GM10266 (cell line): ENCODE measurements around the gene PDE4B.

ENCODE experiments used
- DNase-seq: peaks from one replicate; pipeline ENCODE4 v3.0.0; 2012; ENCODE audit errors: extremely low spot score
- TF ChIP-seq, protein P1 (sequence below): IDR thresholded peaks from 2 replicates; pipeline ENCODE4 v1.5.1; 2012; ENCODE audit warnings: mild to moderate bottlenecking, low read depth; ENCODE audit not compliant: control insufficient read depth, insufficient read depth; ENCODE audit errors: missing control alignments

Gene PDE4B

DNA sequence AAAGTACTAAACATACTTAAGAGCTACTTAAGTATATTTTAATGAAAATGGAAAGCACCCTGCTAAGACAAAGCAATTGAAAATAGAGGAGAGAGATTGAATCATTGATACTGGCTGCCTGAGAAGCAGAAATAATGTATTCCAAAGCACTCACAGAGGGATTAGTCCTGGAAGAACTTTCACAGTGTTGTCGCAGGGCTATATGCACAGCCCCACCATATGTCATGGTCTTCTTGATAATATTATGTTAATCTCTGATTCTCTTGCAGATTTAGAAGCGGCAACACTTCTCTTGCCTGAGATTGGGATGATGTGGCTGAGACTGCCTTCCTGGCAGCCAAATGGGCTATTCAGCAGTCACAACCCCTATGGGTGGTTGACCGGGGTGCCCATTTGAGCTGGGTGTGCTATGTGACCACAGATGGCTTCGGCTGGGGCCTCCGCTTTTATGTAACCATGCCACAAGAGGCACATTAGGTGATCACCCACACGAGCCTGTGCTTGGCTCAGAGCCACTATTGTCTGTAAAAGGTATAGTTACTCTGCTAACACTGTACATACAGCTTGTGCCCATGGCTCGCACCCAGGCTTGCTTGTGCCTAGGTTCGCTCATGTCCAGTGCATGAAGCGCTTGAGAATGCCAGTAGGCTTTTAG is 589.1 kb downstream of the PDE4B start:
- DNase-seq = no peak
- TF ChIP-seq, protein P1, sequence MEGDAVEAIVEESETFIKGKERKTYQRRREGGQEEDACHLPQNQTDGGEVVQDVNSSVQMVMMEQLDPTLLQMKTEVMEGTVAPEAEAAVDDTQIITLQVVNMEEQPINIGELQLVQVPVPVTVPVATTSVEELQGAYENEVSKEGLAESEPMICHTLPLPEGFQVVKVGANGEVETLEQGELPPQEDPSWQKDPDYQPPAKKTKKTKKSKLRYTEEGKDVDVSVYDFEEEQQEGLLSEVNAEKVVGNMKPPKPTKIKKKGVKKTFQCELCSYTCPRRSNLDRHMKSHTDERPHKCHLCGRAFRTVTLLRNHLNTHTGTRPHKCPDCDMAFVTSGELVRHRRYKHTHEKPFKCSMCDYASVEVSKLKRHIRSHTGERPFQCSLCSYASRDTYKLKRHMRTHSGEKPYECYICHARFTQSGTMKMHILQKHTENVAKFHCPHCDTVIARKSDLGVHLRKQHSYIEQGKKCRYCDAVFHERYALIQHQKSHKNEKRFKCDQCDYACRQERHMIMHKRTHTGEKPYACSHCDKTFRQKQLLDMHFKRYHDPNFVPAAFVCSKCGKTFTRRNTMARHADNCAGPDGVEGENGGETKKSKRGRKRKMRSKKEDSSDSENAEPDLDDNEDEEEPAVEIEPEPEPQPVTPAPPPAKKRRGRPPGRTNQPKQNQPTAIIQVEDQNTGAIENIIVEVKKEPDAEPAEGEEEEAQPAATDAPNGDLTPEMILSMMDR = no peak

DNA sequence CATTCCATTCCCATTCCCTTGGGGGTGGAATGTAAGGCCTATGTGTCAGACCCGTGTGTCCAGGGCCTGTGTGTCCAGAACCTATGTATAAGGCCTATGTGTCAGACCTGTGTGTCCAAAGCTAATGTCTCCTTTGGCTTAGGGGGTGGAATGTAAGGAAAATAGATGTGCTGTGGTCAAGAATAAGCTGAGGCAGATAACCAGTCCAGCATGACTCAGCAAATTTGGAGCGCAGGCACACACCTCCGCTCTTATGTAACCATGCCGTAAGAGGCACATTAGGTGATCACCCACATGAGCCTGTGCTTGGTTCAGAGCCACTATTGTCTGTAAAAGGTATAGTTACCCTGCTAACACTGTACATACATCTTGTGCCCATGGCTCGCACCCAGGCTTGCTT is 590.5 kb downstream of the PDE4B start:
- TF ChIP-seq, protein P1 = no peak
- no peak for DNase-seq

DNA sequence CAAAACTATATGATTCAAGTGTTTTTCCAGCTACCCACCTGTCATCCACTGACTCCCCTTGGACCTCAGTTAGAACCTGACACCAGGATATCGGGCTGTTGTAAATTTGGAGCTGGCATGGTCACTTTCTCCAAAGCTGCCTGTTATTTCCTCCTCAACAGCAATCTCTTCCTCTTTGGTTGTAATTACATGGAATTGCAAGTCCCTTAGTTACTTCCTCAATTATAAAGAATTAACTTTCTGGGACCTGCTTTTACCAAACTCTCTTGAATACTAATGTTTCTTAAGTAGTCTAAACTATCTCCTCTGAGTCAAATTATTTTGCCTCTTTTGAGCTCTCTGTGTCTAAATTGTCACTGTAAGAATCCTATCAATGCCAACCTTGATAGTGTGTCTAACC is 590.9 kb downstream of the PDE4B start:
- TF ChIP-seq, protein P1 = no peak
- DNase-seq = no peak

DNA sequence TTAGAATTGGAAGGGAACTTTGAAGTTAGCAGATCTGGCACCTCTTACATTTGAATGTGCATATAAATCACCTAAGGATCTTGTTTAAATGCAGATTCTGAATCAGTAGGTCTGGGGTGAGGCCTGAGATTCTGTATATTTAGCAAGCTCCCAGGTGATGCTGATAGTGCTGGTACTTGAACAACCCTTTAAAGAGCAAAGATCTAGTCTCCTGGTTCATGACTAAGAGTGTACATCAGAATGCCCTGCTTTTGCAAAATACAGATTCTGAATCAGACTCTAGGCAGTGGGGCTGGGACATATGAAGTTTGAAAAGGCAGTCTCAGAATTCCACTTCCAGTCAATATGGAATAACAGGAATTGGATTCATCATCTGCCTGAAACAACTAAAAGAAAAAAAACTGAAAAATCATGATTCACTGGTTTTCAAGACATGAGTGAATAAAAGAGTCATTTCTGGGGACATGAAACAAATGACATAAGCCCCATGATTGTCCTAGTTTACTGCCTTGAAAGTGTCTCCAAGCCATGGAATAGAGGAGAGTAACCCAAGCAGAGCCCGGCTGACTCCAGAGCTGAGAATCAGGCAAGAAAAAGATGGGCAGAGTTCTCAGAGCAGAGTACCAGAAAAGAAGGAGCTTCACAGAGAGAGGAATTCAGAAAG is 591.7 kb downstream of the PDE4B start:
- no peak for DNase-seq
- TF ChIP-seq, protein P1 = no peak

DNA sequence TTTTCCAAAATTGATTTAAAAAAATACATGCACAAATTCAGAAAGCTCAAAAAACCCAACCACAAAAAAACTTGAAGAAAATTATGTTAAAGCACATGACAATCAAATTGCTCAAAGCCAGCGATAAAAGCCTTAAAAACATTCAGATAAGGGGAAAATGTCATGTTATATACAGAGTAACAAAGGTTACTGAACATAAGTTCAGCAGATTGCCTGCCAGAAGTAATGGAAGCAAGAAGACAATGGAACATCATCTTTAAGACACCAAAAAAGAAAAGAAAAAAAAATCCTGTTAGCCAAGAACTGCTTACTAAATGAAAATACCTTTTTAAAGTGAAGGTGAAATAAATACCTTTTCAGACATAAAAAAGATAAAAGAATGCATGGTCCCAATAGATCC is 594.0 kb downstream of the PDE4B start:
- DNase-seq = no peak
- TF ChIP-seq, protein P1 = no peak

DNA sequence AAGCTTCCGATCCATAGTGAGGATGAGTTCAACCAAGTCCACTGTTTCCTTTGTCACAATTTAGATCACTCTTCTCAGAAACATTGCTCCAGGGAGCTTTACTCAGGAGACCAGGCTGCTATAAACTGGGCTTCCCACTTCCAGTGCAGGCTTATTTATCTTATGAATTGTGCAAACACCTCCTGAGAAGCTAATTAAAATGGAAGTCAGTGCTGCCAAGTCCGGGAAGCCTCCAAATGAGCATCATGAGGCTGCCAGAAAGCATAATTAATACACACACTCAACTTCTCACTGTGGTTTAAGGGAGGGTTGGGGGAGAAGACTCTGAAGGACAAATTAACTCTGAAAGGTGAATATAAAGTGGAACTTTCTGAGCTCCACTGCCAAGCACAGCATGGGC is 596.2 kb downstream of the PDE4B start:
- TF ChIP-seq, protein P1 = no peak
- no peak for DNase-seq

DNA sequence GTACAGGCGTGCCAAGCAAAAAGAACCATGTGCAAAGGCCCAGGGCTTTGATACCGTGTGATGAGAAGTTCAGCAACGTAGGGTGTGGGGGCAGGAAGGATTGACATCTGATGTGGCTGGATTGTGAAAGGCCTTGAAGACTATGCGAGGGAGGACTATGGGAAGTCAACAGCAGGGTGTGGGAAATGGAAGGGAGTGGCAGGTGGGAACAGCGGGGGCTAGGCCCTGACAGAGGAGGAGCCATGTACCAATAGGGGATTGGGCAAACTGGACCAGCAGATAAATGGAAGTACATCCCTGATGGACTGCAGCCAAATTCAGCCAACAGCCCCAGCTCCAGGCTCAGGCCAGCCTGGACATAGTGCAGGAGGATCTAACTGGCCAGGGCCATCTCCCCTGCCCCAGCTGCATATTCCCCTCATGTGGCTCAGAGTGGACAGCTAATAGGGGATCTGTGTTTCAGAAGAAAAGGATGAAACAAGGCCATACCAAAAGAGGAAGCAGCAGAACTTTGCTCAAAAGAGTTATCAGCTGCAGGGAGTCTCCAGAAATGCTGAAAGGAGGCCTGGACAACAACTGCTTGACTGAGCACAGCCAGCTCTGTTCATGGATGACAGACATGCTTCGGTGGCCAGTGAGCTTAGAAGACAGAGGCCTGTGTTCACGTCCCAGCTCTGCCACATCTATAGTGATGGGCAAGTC is 601.0 kb downstream of the PDE4B start:
- TF ChIP-seq, protein P1 = no peak
- no peak for DNase-seq
